Measurements from ENCODE around the gene SMURF1. TPM values are rescaled to one million over a fixed set of nuclear protein-coding genes. Genes with fewer than 3 reads are reported as not detected.

The SMURF1 gene
- total RNA-seq, 2 donors from 2014 or later = 15.4 to 25.1 TPM

- WGBS = 72% methylated on average over 6 of the region's 6 CpGs
- no peak overlapping the region for H3K4me3 ChIP-seq
- H3K27ac ChIP-seq = peak overlapping the region in 1 of 2 donors; percentile 43
- intact Hi-C loops (cut with DNase I) = no loop called here
- peak; percentile 34 for DNase-seq (ENCODE audit: low spot score)
- peak; percentile 15 for TF ChIP-seq POLR2AphosphoS5 (IDR thresholded peaks at IDR 0.05)
- TF ChIP-seq CTCF (IDR thresholded peaks at IDR 0.05) = no peak
- TF ChIP-seq POLR2A (IDR thresholded peaks at IDR 0.05) = no peak
- H3K9me3 ChIP-seq = no peaks in the 10 kb centered on the region
- H3K27me3 ChIP-seq (replicated peaks; ENCODE audit: insufficient read depth) = no peaks in the 10 kb centered on the region
- H3K4me1 ChIP-seq (replicated peaks) = peaks cover 4% of the 10 kb centered on the region
- no peaks in the 10 kb centered on the region for H3K36me3 ChIP-seq
Observed at GRCh38 chr7:99078416-99078815, 65.5 kb downstream of the SMURF1 start.

GRCh38 chr7:99076615-99077014, 67.3 kb downstream of the SMURF1 start:
- intact Hi-C loops (cut with DNase I) = no loop called here
- H3K4me1 ChIP-seq (replicated peaks) = peaks cover 4% of the 10 kb centered on the region
- no peak for DNase-seq (ENCODE audit: low spot score)
- TF ChIP-seq POLR2AphosphoS5 (IDR thresholded peaks at IDR 0.05) = no peak
- no peak for TF ChIP-seq POLR2A (IDR thresholded peaks at IDR 0.05)
- TF ChIP-seq CTCF (IDR thresholded peaks at IDR 0.05) = no peak
- no peaks in the 10 kb centered on the region for H3K9me3 ChIP-seq
- WGBS = 89% methylated on average over 10 of the region's 10 CpGs
- no peaks in the 10 kb centered on the region for H3K36me3 ChIP-seq
- H3K27ac ChIP-seq = no peak overlapping the region
- no peak overlapping the region for H3K4me3 ChIP-seq
- H3K27me3 ChIP-seq (replicated peaks; ENCODE audit: insufficient read depth) = no peaks in the 10 kb centered on the region

- 96% methylated on average over 2 of the region's 2 CpGs for WGBS
Observed at GRCh38 chr7:99073839-99074446, 70.0 kb downstream of the SMURF1 start.

GRCh38 chr7:99072126-99072525, 71.8 kb downstream of the SMURF1 start:
- Histone ChIP-seq H3K4me3 (no peak overlapping the region), H3K36me3 (no peaks in the 10 kb centered on the region), H3K27ac (no peak overlapping the region), H3K4me1 (replicated peaks) (peaks cover 4% of the 10 kb centered on the region), H3K27me3 (replicated peaks; ENCODE audit: insufficient read depth) (no peaks in the 10 kb centered on the region), H3K9me3 (no peaks in the 10 kb centered on the region)
- intact Hi-C loops (cut with DNase I) = no loop called here
- no peak for DNase-seq (ENCODE audit: low spot score)
- 93% methylated on average over 7 of the region's 7 CpGs for WGBS
- no peak for TF ChIP-seq POLR2AphosphoS5 (IDR thresholded peaks at IDR 0.05)
- TF ChIP-seq CTCF (IDR thresholded peaks at IDR 0.05) = no peak
- no peak for TF ChIP-seq POLR2A (IDR thresholded peaks at IDR 0.05)

More at GRCh38 chr7:99073839-99074446, 70.0 kb downstream of the SMURF1 start:
- intact Hi-C loops (cut with DNase I) = no loop called here
- Histone ChIP-seq H3K27me3 (replicated peaks; ENCODE audit: insufficient read depth) (no peaks in the 10 kb centered on the region), H3K4me1 (replicated peaks) (peaks cover 3% of the 10 kb centered on the region), H3K27ac (no peak overlapping the region), H3K36me3 (no peaks in the 10 kb centered on the region), H3K4me3 (no peak overlapping the region), H3K9me3 (no peaks in the 10 kb centered on the region)
- no peak for TF ChIP-seq POLR2AphosphoS5 (IDR thresholded peaks at IDR 0.05)
- no peak for TF ChIP-seq CTCF (IDR thresholded peaks at IDR 0.05)
- TF ChIP-seq POLR2A (IDR thresholded peaks at IDR 0.05) = no peak
- DNase-seq (ENCODE audit: low spot score) = no peak

GRCh38 chr7:99070361-99070760, 73.5 kb downstream of the SMURF1 start:
- Histone ChIP-seq H3K36me3 (no peaks in the 10 kb centered on the region), H3K27me3 (replicated peaks; ENCODE audit: insufficient read depth) (no peaks in the 10 kb centered on the region), H3K27ac (no peak overlapping the region), H3K4me3 (no peak overlapping the region), H3K4me1 (replicated peaks) (peaks cover 4% of the 10 kb centered on the region), H3K9me3 (no peaks in the 10 kb centered on the region)
- WGBS = 96% methylated on average over 3 of the region's 3 CpGs
- DNase-seq (ENCODE audit: low spot score) = no peak
- intact Hi-C loops (cut with DNase I) = no loop called here
- TF ChIP-seq POLR2AphosphoS5 (IDR thresholded peaks at IDR 0.05) (no peak), CTCF (IDR thresholded peaks at IDR 0.05) (no peak), POLR2A (IDR thresholded peaks at IDR 0.05) (no peak)
